HG03439 (cell line): ENCODE data around the gene RAD9A.

Experiments used
- ATAC-seq: cut with Tn5 transposase; IDR thresholded peaks from one replicate; pipeline ENCODE4 v1.9.1; 2021; ENCODE audit warnings: mild to moderate bottlenecking, moderate library complexity; ENCODE audit not compliant: unreplicated experiment

The RAD9A gene

DNA sequence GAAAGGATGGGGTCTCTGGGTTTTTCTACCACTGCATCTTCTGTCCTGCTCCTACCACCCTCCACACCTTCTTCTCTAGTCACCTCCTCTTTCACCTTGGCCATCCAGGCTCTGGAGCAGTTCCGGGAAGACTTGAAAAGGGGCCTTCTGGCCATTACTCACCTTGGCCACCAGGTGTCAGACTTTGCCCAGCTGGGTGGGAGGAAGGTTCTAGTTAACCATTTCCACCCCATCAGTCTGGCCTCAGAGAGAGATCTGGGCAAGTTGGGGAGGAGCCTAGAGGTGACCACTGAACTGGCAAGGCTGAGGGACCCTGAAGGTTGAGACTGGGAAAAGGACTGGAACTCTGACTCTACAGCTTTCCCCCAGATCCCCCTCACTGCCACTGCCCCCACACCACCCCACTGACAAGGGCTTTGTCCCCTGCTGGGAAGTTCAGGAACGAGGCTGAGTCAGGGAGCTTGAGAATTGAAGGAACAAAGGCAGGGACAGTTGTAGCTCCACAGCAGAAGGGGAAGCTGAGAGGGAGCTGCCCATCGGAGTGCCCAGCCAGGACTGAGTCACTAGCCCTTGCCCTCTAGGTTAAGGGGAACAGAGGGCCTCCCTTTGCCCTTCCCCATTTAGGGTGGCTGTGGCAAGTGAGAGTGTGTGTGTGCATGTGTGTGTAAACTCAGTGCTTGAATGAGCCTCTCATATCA lies 34.8 kb upstream of the RAD9A start:
- ATAC-seq, result no peak

DNA sequence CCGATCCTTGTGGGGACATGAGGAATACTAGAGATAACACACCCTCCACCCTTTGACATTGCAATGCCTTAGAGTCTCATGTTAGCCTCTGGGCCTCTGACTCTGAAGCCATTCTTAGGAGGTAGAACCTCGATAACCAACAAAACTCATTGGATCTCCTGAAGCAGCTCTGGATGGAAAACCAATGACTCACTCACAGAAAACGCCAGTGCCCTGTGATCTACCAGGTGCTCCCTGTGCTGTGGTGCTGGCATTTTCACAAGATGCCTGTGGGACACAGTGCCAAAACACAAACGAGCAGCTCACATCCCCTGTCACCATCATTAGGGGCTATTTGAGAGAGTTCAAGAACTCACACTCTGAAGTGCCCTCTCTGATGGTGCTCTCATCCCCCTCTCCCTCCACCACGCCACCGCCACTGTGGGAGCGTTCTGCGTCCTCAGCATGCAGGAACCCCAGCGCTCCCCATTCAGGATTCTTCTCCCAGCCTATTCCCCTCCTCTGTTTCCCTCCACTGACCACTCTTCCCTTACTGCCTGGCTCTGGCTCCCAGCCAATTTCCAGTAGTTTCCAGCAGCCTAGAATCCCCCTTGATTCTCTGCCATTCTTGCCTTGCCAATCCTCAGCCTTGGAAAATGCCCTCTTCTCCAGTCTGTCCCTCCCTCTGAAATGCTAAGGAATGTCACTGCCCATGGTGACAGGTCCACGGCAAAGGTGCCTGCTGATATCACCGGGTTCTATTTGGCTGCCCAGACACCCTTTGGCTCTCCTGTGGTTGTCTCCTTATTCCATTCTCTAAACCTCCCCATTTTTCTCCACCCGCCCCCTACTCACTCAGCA lies 33.7 kb upstream of the RAD9A start:
- no peak for ATAC-seq

DNA sequence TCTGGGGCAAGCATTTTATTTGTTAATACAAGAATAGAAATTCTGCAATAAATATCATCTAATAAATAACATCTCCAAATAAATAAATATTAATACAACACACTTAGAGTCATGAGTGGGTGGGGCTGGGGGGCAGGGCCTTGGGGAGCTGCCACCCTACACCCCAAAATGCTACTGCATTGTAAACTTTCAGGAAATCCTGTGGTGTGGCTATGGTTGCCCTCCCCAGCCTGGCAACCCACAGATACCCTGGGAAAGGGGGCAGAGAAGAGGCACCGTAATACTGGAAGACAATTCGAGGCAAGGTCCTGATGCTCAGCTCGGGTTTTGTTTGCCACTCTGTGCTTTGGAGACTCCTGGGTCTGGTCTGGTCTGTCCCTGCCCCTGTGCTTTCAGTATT lies 27.6 kb upstream of the RAD9A start:
- ATAC-seq, result no peak

DNA sequence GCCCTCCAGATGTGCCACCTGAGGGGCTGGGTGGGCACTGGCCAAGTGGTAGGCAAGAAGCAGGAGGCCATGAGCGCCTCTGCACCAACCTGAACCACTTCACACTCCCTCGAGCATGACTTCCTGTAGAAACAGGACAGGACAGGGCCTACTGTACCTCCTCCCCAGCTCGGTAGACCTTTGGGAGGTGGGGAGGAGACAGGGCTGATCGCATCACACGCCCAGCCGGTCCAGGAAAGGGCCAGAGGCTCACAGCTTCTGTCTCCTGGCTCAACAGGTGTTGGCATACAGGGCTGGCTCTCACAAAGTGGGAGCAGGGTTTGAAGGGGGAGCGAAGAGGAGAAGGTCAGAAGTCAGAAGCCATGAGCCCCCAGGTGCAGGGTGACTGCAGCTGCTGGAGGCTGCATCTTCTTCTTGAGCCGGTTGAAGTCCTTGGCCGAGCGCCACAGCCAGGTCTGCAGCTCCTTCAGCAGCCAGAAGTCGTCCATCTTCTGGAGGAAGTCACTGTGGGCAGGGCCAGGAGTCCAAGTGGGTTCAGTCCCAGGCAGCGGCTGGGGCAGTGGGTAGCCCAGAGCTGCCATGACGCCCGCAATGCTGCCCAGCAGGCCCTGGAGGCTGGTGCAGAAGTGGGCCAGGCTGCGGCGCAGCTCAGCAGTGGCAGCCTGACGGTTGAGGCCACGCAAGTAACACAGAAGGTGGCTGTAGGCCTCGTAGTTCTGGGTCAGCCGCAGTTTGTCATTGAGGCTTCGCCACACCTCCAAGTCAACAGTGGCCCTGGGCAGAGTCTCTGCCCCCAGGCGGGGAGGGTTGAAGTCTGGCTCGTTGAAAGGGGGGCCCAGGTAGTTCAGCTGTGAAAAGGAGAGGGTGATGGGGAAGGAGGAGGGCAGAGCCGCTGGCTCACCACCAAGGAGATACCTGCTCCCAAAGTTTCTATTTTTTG lies 26.7 kb upstream of the RAD9A start:
- no peak for ATAC-seq

DNA sequence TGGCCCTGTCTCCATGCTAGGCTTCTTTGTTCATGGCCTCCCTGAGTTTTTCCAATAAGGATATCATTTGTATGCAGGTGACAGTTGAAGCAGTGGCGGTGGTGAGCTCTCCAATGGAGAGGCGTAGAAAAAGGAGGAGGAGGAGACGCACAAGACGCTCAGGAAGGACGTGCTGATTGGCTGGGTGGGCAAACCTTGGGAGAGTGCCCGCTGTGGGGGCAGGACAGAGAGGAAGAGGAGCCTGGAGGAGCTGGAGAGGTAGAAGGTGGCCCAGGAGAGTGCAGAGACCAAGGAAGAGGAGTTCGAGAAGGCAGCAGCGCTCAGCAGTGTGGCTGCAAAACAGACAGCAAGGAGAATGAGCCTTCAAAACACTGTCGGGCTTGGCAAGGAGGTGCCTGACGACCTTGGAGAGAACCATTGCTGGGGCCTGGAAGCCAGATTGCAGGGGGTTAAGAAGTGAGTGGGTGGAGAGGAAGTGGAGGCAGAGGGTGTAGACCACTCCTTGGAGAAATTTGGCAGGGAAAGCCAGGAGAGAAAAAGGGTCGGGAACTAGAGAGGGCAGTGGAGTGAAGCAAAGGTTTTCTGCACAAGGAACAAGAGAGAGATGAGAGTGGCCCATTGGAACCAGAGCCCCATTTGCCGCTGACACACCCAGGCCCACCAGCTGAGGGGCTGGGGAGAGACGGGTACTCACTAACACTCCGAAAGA lies 25.9 kb upstream of the RAD9A start:
- no peak for ATAC-seq

DNA sequence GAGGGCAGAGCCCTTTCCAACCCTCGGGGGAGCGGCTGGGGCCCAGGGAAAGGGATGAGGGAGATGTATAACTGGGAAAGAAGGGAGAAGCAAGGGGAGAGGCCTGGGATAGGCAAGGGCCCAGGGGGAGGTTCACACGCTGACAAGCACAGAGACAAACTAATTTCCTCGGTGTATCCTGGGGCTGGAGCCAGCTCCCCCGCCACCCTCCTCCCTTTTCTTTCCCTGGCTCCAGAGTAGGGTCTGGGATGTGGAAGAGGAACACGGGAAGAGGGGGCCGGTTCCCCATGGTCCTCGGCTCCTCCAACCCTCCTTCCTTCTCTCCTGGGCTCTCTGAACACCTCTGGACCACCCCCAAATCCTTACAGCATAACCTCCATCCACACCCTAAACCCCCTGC lies 25.2 kb upstream of the RAD9A start:
- ATAC-seq, result no peak

DNA sequence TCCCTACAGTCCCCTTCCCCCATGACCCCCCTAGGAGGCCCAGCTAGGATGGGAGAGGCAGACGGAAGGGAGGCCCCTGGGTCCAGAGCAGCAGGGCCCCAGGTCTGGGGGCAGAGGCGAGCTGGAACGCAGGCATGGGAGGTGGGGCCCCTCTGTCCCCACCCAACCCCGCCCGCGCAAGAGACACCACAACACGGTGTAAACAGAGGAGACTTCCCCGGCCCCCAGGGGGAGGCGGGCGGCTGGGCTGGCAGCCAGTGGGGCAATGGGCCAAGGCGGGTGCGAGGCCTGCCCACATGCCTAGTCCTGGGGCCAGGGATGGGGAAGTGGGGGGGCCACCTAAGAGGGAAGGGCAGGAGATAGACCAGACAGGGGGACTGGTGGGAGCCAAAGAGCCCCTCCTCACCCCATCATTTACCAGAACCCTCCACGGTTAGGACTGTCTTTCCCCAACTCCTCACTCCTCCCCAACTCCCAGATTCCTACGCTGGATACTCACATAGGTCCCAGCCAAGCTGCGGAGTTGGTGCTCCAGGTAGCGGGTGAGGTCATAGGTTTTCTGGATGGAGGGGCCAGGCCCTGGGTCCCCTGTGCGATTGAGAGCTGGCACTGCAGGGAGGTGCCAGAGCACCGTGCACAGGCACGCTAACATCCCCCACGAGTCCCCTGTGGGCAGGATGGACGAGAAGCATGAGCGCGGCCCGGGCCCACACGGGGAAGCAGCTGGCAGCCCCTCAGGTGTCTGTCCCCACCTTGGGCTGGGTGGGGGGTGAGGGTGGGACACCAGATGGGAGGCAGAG lies 24.6 kb upstream of the RAD9A start:
- no peak for ATAC-seq

DNA sequence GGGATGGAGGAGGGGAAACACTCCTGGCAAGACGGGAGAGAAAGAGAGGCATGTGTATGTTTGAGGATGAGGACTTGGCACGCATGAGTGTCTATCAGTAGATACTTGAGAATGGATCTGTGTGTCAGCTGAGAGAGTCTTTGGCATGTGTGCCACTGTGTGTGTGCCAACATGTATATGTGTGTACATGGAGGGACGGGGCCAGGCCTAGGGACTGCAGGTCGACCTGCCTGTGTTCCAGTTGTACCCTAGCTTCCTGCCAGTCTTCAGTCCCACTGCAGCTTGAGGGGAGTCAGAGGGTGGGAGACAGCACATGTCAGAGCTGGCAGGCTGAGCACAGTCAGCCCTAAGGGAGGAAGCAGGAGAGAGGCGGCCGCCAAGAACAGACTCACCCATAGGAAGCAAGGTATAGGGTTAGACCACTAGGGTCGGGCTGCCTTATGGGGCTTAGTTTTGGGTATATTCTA lies 24.0 kb upstream of the RAD9A start:
- ATAC-seq, result no peak

DNA sequence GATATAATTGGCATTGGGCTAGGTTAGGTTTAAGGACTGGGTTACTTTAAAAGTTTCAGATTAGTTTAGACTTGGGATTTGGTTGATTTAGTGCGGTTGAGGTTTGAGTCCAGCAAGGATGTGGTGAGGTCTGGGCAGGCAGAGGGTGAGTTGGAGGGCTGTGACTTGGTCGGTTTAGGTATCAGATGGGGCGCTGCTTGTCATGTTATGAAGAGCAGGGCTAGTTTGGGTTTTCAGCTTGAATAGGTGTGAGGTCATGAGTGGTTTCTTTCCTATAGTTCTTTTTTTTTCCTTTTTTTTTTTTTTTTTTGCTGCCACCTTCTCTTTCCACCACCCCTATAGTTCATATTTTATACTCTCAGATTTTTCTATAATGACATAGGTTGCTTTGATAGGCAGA lies 23.2 kb upstream of the RAD9A start:
- ATAC-seq, result no peak

DNA sequence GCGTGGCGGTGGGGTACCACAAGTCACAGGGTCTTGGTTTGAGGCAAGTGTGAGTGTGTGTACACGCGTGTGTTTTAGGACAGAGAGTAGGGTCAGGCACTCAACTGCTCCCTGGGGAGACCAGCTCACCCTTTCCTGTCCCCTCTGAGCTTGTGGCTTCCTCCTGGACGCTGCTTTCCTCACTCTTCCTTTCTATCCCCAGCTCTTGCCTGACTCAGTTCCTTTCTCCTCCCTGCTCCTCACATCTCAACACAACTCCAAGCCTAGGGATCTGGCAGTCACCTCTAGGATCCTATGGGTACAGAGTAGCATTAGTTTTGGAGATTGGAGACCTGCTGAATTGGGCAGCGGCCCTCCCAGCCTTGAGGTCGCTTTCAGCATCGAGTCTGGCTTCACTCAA lies 22.5 kb upstream of the RAD9A start:
- no peak for ATAC-seq

DNA sequence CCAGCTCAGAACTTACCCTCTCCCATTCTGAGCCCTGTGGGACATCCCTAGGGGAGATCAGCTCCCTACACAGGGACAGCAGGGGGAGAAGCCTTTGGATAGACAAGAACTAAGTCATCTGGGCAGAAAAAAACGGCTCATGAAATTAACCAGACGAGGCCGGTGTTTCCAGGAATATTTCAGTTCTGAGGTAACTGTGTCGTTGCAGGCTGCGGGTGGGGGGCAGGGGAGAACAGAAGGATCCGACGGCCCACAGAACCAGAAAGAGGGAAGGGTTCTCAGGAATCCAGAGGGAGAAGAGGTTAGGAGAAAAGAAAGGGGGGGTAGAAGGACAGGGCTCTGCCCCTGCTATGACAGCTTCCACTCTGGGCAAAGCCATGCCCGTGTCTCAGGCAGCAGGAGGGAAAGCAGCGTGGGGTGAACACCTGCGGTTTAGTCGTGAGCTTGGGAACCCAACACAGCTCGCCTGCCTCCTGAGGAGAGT lies 21.9 kb upstream of the RAD9A start:
- ATAC-seq, result no peak

DNA sequence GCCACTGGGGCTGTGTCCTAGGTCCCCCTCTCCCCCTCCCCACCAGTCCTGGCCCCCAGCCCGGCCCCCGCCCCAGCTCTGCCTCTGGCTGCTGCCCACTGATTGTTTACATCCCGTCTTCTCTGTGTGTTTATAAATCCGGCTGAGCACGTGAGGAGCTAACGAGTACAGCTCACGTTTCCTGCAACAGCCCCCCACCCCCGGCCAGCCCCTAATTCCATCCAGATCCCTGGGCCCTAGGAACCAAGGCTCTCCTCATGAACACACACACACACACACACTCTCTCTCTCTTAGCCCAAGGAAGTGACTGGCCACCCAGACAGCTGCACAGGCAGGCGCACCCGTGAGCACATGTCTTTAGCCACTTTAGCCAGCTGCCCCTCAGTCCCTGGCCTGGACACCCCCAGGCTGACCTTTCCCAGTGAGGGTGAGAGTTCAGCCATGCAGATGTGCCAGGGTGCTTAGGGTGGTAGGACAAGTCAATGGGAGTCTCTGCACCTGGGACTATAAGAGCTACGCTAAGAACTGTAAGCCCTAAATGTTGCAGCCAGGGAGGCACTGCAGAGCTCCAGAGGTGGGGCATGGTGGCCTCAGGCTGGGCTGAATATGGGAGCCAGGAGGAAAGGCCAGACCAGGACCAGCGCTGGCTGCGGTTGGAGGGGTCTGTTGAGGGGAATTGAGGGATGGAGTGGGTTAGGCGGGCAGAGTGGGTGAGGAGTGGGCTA lies 21.3 kb upstream of the RAD9A start:
- no peak for ATAC-seq

DNA sequence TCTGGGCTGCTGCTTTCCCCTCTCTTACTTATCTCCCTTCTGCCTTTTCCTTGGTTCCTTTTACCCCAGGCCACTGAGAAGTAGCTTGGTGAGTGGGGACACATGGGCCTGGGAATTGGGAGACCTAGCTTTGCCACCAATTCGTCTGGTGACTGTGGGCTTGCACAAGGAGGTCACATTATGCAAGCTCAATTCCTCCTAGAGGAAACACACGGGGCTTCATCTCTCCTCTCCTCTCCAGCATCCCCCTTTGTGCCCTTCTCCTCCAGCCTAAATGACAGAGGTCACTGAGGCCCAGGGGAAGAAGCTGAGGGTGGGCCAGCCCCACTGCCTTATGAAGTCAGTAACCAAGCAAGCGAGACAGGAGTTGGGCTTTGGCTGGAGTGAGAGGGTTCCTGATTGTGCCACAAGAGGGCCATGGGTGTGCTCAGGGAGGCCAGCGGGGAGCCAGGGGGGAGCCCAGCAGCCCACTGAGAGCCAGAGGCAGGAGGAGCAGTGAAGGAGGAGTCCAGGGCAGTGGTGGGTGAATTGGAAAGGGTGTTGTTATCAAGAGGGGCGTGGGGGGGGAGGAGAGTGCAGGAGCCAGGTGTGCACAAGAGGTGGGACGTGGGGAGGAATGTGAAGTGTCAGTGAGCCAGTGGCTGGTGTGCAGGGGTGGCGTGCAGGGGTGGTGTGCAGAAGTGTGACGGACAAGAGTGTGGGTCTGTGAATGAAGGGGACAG lies 20.4 kb upstream of the RAD9A start:
- ATAC-seq, result no peak

DNA sequence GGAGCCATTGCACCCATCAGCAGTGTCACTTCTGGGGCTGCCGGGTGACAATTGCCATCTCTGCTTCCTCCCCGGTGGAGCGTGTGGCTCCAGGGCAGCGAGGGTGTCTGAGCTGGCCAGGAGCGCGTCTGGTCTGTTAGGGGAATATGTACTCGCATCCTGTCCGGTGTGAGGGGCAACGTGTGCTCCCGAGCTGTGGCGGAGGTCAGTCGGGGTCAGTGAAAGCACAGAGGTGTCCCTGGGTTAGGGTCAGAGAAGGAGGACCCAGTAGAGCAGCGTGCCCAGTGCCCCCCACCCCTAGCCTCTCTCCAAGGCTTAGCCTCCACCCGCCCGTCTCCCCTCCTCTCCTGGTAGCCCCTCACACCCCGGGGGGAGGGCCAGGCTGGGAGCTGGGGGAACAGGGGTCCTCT lies 19.9 kb upstream of the RAD9A start:
- ATAC-seq, result no peak

DNA sequence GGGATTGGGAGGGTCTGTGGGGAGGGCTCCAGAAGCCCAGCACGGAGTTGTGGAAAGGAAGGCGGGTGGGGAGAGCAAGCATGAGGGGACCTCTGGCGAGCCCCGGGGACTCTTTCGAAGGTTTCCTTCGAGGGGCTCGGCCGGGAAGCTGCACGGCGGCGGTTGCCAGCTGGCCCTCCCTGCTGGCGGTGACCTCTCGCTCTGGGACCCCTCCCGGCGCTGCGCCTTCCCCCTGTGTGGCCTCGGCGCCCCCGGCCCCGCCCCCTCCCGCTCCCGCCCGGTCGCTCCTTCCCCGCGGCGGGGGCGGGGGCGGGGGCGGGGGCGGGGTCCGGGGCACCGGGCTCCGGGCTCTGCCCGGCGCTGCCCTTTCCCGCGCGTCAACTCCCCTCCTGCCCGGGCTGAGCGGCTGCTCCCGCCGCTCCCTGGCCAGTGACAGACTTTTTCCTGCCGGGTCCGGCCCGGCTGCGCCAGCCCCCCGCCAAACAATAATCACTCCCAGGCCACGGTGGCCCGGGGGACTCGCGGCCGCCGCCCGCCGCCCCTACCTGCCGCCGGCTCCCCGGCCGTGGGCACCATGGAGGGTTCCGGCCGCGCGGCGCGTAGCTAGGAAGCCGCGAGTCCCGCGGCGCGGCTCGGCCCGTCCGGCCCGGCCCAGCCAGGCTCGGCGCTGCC lies 19.3 kb upstream of the RAD9A start:
- no peak for ATAC-seq

DNA sequence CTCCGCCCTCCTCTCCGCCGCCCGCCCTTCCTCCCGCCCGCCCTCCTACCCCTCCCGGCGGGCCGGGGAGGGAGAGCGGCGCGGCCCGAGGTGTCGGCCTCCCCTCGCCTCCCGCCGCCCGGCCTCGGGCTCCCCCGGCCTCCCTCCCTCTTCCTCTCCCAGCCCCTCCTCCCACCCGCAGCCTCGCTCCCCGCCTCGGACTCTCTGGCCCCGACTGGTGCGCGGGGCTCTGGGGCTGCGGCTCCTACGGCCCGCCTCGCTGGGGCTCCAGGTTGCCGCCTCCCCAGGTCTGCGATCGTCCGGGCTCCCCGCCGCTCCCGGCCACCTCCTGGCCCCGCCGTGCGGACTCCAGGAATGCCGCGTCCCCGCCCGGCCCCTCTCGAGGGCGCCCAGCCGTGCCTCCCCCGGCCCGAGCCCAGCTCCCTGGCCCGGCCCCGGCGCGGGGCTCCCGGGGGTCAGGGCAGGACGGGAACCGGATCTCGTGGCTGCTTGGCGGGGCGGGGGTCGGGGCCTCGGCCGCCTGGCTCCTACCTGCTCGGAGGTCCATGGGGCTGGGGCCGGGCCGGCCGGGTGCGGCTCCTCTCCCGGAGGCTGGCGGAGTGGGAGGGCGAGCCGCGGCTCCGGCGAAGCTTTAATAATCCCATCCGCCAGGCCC lies 18.7 kb upstream of the RAD9A start, which contains the start of gene CLCF1:
TSS of gene CLCF1 (minus strand) at position 606 of the 655 bp plus-strand sequence. CDS start at position 547, 59 bp downstream.
- no peak for ATAC-seq
